Suprapubic skin (tissue), 4 donors: ENCODE measurements around the gene ACAA1. TPM values are rescaled to one million over a fixed set of nuclear protein-coding genes. Genes with fewer than 3 reads are reported as not detected.
"Not testable (repeated sequence)": the region's sequence is repeated elsewhere in the genome, so short reads cannot be mapped to it uniquely, and the experiment has no call there.

Experiments
- DNase-seq, 2 donors: peaks; one replicate each; pipeline ENCODE4 v3.0.0-alpha.2; 2019; ENCODE audit warnings: low spot score in 2 of 2
- H3K27ac ChIP-seq: fragments of 200-600 bp; sonication (generic); one replicate; pipeline ENCODE4 v1.5.1; 2019
- H3K27me3 ChIP-seq: fragments of 200-600 bp; sonication (generic); one replicate; pipeline ENCODE4 v1.5.1; 2019
- H3K36me3 ChIP-seq: fragments of 200-600 bp; sonication (generic); one replicate; pipeline ENCODE4 v1.5.1; 2019
- H3K4me1 ChIP-seq: fragments of 200-600 bp; sonication (generic); one replicate; pipeline ENCODE4 v1.5.1; 2019
- H3K4me3 ChIP-seq: fragments of 200-600 bp; sonication (generic); one replicate; pipeline ENCODE4 v1.5.1; 2019; ENCODE audit warnings: mild to moderate bottlenecking
- H3K9me3 ChIP-seq: fragments of 200-600 bp; sonication (generic); one replicate; pipeline ENCODE4 v1.5.1; 2019
- EP300 ChIP-seq: sonication (generic); formaldehyde crosslinking; IDR thresholded peaks from one replicate; pipeline ENCODE4 v1.6.1; 2017; ENCODE audit warnings: antibody characterized with exemption
- POLR2A ChIP-seq, 2 donors: fragments of 450-650 bp; IDR thresholded peaks; one replicate each; pipeline ENCODE4 v1.6.1; 2017; ENCODE audit warnings: antibody characterized with exemption in 2 of 2, mild to moderate bottlenecking in 2 of 2, moderate library complexity in 2 of 2
- POLR2AphosphoS5 ChIP-seq, 3 donors: sonication (generic); formaldehyde crosslinking; IDR thresholded peaks; one replicate each; pipeline ENCODE4 v1.6.1; 2017; ENCODE audit warnings: antibody characterized with exemption in 3 of 3
- WGBS: methylation state at CpG from one replicate; pipeline ENCODE4 v1.1.5; 2018; 5-methylcytosine and 5-hydroxymethylcytosine counted together
- total RNA-seq, 4 donors: library from RNA; depleted of rRNA; stranded (reverse); fragments of >200 nt; gene quantifications; one replicate each; pipeline ENCODE4 v1.1.0, GENCODE V29; 2016
- TF ChIP-seq, protein P1 (sequence below), 2 donors: fragments of 200-600 bp in 1 of 2; fragments of 450-650 bp in 1 of 2; sonication (generic) in 1 of 2; IDR thresholded peaks; one replicate each; pipeline ENCODE4 v1.5.1; 2016 to 2019; ENCODE audit warnings: antibody characterized with exemption in 2 of 2, mild to moderate bottlenecking in 1 of 2, moderate library complexity in 1 of 2

ACAA1 gene
- total RNA-seq, 4 donors from 2014 or later, result 29.3 to 54.5 (median 51.4) TPM

DNA sequence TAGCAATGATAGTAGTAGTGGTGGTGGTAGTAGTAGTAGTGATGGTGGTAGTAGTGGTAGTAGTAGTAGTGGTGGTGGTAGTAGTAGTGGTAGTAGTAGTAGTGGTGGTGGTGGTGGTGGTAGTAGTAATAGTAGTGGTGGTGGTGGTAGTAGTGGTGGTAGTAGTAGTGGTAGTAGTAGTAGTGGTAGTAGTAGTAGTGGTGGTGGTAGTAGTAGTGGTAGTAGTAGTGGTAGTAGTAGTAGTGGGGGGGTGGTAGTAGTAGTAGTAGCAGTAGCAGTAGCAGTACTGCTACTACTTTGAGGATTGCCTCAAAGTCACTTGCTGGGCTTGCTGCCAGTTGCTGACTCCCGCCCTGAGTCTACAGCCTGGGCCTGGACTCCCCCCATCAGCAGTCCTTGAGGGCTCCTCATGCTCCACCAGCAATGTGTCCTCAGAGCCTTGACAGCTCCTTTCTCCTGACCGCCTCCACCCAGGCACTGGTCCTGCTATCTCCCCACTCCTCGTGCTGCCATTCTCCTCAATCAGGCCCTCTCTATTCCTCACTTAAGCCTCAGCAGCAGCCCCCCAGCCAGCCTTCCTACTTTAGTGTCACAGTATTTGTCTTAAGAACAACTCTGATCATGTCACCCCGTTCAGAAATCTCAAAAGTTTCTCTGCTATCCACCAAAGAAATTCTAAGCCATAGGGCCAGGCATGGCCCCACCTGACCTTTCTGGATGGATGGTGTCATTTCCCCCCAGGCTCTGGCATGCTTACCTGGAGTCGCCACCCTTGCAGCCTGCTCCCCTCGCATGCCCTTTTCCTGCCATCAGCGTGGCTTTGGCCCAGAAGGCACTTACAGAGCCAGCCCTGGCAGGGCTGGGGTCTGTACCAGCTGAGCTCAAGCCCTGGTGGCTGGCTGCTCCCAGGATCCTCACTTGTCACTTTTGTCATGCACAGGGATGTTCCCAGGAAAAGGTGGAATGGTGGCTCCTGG is 52.3 kb downstream of the ACAA1 start:
- Histone ChIP-seq H3K9me3 (peaks cover 11% of the 10 kb centered on the region), H3K4me1 (no peaks in the 10 kb centered on the region), H3K27me3 (no peaks in the 10 kb centered on the region), H3K4me3 (no peak overlapping the region), H3K36me3 (no peaks in the 10 kb centered on the region), H3K27ac (no peak overlapping the region)
- TF ChIP-seq POLR2A (IDR thresholded peaks at IDR 0.05) (no peak), EP300 (no peak), POLR2AphosphoS5 (IDR thresholded peaks at IDR 0.05) (no peak)
- 39% methylated on average over 7 of the region's 7 CpGs for WGBS
- no peak for DNase-seq

DNA sequence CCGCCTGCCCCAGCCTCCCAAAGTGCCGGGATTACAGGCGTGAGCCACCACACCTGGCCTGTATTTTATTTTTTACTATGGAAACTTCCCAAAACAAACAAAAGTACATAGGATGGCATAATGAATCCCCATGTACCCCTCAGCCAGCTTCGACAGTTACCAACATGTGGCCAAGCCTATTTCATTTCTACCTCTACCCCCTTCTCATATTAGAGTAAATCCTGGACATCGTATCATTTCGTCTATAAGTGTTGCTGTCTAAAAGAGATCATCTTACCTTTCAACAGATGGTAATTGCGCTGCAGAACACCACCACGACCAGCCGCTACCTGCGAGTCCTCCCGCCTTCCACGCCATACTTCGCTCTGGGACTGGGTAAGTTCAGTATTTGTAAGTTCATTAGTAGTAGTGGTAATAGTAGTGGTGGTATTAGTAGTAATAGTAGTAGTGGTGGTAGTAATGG is 53.0 kb downstream of the ACAA1 start:
- Histone ChIP-seq H3K4me3 (no peak overlapping the region), H3K27ac (no peak overlapping the region), H3K4me1 (no peaks in the 10 kb centered on the region), H3K27me3 (no peaks in the 10 kb centered on the region), H3K9me3 (peaks cover 11% of the 10 kb centered on the region), H3K36me3 (no peaks in the 10 kb centered on the region)
- DNase-seq, result no peak
- TF ChIP-seq, protein P1, sequence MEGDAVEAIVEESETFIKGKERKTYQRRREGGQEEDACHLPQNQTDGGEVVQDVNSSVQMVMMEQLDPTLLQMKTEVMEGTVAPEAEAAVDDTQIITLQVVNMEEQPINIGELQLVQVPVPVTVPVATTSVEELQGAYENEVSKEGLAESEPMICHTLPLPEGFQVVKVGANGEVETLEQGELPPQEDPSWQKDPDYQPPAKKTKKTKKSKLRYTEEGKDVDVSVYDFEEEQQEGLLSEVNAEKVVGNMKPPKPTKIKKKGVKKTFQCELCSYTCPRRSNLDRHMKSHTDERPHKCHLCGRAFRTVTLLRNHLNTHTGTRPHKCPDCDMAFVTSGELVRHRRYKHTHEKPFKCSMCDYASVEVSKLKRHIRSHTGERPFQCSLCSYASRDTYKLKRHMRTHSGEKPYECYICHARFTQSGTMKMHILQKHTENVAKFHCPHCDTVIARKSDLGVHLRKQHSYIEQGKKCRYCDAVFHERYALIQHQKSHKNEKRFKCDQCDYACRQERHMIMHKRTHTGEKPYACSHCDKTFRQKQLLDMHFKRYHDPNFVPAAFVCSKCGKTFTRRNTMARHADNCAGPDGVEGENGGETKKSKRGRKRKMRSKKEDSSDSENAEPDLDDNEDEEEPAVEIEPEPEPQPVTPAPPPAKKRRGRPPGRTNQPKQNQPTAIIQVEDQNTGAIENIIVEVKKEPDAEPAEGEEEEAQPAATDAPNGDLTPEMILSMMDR (IDR thresholded peaks at IDR 0.05), result no peak
- TF ChIP-seq POLR2A (IDR thresholded peaks at IDR 0.05) (no peak), EP300 (no peak), POLR2AphosphoS5 (IDR thresholded peaks at IDR 0.05) (no peak)
- 97% methylated on average over 13 of the region's 13 CpGs for WGBS

DNA sequence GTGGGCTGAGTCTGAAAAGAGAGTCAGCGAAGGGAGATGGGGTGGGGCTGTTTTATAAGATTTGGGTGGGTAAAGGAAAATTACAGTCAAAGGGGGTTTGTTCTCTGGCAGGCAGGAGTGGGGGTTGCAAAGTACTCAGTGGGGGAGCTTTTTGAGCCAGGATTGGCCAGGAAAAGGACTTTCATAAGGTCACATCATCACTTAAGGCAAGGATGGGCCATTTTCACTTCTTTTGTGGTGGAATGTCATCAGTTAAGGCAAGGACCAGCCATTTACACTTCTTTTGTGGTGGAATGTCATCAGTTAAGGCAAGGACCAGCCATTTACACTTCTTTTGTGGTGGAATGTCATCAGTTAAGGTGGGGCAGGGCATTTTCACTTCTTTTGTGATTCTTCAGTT is 53.7 kb downstream of the ACAA1 start:
- WGBS, result no CpG with 5 or more reads among the region's 1 CpG
- H3K27me3 ChIP-seq, result not testable (repeated sequence)

DNA sequence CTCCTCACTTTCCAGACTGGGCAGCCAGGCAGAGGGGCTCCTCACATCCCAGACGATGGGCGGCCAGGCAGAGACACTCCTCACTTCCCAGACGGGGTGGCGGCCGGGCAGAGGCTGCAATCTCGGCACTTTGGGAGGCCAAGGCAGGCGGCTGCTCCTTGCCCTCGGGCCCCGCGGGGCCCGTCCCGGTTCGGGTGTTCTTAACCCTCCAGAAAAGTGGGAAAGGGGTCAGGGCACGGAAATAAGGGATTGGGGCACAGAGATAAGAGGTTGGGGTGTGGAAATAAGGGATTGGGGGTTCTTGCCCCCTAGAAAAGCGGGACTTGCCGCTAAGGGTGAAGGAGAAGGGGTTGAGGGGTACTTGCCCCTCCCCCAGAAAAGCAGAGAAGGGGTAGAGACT is 54.6 kb downstream of the ACAA1 start:
- H3K9me3 ChIP-seq, result peaks cover 11% of the 10 kb centered on the region
- H3K4me3 ChIP-seq, H3K27me3 ChIP-seq, DNase-seq, H3K4me1 ChIP-seq, H3K27ac ChIP-seq, H3K36me3 ChIP-seq: not testable (repeated sequence)
- WGBS, result 94% methylated on average over 11 of the region's 16 CpGs

More for the DNA sequence above, 53.7 kb downstream of the ACAA1 start:
- not testable (repeated sequence) for DNase-seq, H3K27ac ChIP-seq, H3K4me1 ChIP-seq, H3K36me3 ChIP-seq, H3K4me3 ChIP-seq
- peaks cover 11% of the 10 kb centered on the region for H3K9me3 ChIP-seq

DNA sequence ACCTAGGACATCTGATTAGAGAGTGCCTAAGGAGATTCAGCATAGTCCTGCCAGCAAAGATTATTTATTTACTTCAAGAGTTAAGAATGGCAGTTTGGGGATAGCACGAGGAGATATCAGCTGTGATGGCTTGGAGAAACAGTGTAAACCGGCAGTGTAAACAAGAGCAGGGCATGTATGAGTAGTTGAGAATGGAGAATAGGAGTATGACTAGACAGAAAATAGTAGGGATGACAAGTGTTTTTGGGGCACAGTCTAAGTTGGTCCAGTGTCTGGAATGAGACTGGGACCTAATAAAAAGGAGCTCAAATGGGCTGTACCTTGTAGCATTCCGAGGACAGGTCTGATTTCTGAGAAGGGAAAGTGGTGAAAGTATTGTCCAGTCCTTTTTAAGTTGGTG is 59.9 kb downstream of the ACAA1 start:
- not testable (repeated sequence) for H3K36me3 ChIP-seq, H3K9me3 ChIP-seq, H3K27ac ChIP-seq, H3K27me3 ChIP-seq, H3K4me1 ChIP-seq, DNase-seq, H3K4me3 ChIP-seq
- 71% methylated on average over 3 of the region's 3 CpGs for WGBS

Other genes starting within 250 kb of the ACAA1 start
- gene VILL, start 146.3 kb downstream of the ACAA1 start, total RNA-seq, result 10 to 100 TPM; 13.2 to 16.7 (median 15.0) TPM
- gene PLCD1, start 107.5 kb downstream of the ACAA1 start, total RNA-seq, result 10 to 100 TPM; 32.3 to 42.2 (median 39.3) TPM
- gene DLEC1, start 97.9 kb downstream of the ACAA1 start, total RNA-seq, result 1 to 10 TPM in 1 of 4 donors, under 1 TPM in 3; 0.19 to 2.1 (median 0.50) TPM
- gene MYD88, start 1.5 kb upstream of the ACAA1 start, total RNA-seq, result 10 to 100 TPM; 21.6 to 33.2 (median 28.1) TPM
- gene OXSR1, start 28.4 kb upstream of the ACAA1 start, total RNA-seq, result 10 to 100 TPM; 25.4 to 37.4 (median 29.5) TPM
- gene SLC22A13, start 128.7 kb upstream of the ACAA1 start, total RNA-seq, result 1 to 10 TPM in 1 of 4 donors, under 1 TPM in 1, not detected in 2; 0.21 to 1.3 TPM
- gene SLC22A14, start 145.2 kb upstream of the ACAA1 start, total RNA-seq, result under 1 TPM in 1 of 4 donors, not detected in 3; 0.64 TPM
- 1 to 10 TPM in 3 of 4 donors, under 1 TPM in 1; 0.76 to 3.4 (median 1.6) TPM for gene XYLB, start 209.7 kb upstream of the ACAA1 start, total RNA-seq